ENCODE data around the gene KIF12. TPM values are rescaled to one million over a fixed set of nuclear protein-coding genes. Genes with fewer than 3 reads are reported as not detected.
A peak's percentile ranks its signal among the peaks of the same experiment; 100 is the strongest.

The KIF12 gene
- total RNA-seq, 1 donor from 2014 or later, result 6.2 TPM

- no peaks in the 10 kb centered on the region for H3K27me3 ChIP-seq
- ATAC-seq (no peak), DNase-seq (peak; percentile 13)
- H3K36me3 ChIP-seq, result no peaks in the 10 kb centered on the region
- no peak overlapping the region for H3K4me3 ChIP-seq
- H3K9me3 ChIP-seq, result no peaks in the 10 kb centered on the region
- intact Hi-C loops (cut with DNase I), result no loop called here
- no peak overlapping the region for H3K27ac ChIP-seq
- no peak for TF ChIP-seq CTCF (IDR thresholded peaks at IDR 0.05)
- peaks cover 4% of the 10 kb centered on the region for H3K4me1 ChIP-seq
These were observed 13.2 kb upstream of the KIF12 start for GRCh38 chr9:114112325-114112724.

GRCh38 chr9:114110180-114110579 lies 11.1 kb upstream of the KIF12 start:
- intact Hi-C loops (cut with DNase I), result no loop called here
- no peaks in the 10 kb centered on the region for H3K27me3 ChIP-seq
- peaks cover 4% of the 10 kb centered on the region for H3K4me1 ChIP-seq
- H3K27ac ChIP-seq, result no peak overlapping the region
- DNase-seq (no peak), ATAC-seq (no peak)
- TF ChIP-seq CTCF (IDR thresholded peaks at IDR 0.05), result no peak
- H3K9me3 ChIP-seq, result no peaks in the 10 kb centered on the region
- H3K36me3 ChIP-seq, result no peaks in the 10 kb centered on the region
- H3K4me3 ChIP-seq, result no peak overlapping the region

- TF ChIP-seq CTCF (IDR thresholded peaks at IDR 0.05), result no peak
- H3K27ac ChIP-seq, result no peak overlapping the region
- peaks cover 4% of the 10 kb centered on the region for H3K4me1 ChIP-seq
- no peaks in the 10 kb centered on the region for H3K27me3 ChIP-seq
- H3K9me3 ChIP-seq, result no peaks in the 10 kb centered on the region
- no peak for ATAC-seq
- no peak overlapping the region for H3K4me3 ChIP-seq
- intact Hi-C loops (cut with DNase I), result no loop called here
- DNase-seq, result peak; percentile 35
- no peaks in the 10 kb centered on the region for H3K36me3 ChIP-seq
These were observed 10.0 kb upstream of the KIF12 start for GRCh38 chr9:114109124-114109523.

- Histone ChIP-seq H3K27me3 (peaks cover under 1% of the 10 kb centered on the region), H3K36me3 (no peaks in the 10 kb centered on the region), H3K9me3 (no peaks in the 10 kb centered on the region), H3K4me3 (no peak overlapping the region), H3K4me1 (no peaks in the 10 kb centered on the region), H3K27ac (no peak overlapping the region)
- peak; percentile 90 for TF ChIP-seq CTCF (IDR thresholded peaks at IDR 0.05)
- intact Hi-C loops (cut with DNase I), result no loop called here
- DNase-seq (peak; percentile 90), ATAC-seq (peak; percentile 99)
These were observed 9.1 kb upstream of the KIF12 start for GRCh38 chr9:114108016-114108833.

GRCh38 chr9:114107286-114108001 lies 8.4 kb upstream of the KIF12 start:
- TF ChIP-seq CTCF (IDR thresholded peaks at IDR 0.05), result no peak
- ATAC-seq (no peak), DNase-seq (peak; percentile 34)
- peaks cover 4% of the 10 kb centered on the region for H3K27me3 ChIP-seq
- H3K36me3 ChIP-seq, result no peaks in the 10 kb centered on the region
- no peak overlapping the region for H3K4me3 ChIP-seq
- no peaks in the 10 kb centered on the region for H3K4me1 ChIP-seq
- intact Hi-C loops (cut with DNase I), result no loop called here
- no peaks in the 10 kb centered on the region for H3K9me3 ChIP-seq
- H3K27ac ChIP-seq, result no peak overlapping the region

All from upper lobe of right lung (tissue), 1 donor.